Placental epithelial cell (primary cell): ENCODE measurements around the gene BLCAP. TPM values are rescaled to one million over a fixed set of nuclear protein-coding genes. Genes with fewer than 3 reads are reported as not detected.

Source experiments
- total RNA-seq: library from RNA; depleted of rRNA; stranded (reverse); fragments of >200 nt; gene quantifications from 2 replicates; pipeline ENCODE4 v1.2.3, GENCODE V29; 2012

Gene BLCAP, protein sequence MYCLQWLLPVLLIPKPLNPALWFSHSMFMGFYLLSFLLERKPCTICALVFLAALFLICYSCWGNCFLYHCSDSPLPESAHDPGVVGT
- 81.1 and 88.3 TPM in 2 replicates for total RNA-seq

DNA sequence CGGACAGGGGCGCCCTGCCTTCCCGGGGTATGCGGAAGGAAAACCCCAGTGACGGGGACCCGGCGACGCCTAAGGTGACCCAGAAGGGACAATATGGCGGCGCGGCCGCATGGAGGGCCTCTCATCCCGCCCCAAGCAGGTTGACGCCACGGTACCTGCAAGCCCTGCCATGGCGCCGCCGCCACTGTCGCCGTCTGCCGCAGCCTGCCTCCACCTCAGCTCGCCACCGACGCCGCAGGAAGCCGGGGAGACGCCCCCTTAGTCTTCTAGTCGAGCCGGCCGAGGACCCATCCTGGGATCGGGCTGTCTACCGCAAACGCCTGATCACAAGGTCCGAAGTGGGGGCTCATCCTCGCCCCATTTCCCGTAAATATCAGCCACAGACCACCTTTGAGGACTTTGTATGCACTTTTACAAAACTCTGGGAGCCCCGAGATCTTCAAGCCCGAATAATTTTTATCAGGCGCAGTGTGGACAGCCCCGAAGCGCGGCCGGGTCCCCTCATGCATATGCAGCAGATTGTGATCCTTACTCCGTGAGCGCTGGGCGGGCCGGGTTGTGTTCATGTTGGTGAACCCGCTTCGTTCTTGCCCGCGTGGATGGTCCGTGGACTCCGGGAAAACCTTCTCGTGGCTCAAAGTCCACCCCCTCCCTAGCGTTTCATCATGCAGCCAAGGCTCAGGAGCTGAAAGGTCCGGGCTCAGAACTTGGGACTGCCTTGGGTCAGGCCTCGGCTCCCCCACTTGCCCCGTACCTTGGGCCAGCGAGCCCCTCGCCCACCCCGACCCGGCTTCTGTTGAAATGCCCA, at the start of gene BLCAP:
BLCAP (minus strand) TSS at position 239 of the 808 bp plus-strand sequence. CDS start 8,702 bp downstream, outside the sequence.

DNA sequence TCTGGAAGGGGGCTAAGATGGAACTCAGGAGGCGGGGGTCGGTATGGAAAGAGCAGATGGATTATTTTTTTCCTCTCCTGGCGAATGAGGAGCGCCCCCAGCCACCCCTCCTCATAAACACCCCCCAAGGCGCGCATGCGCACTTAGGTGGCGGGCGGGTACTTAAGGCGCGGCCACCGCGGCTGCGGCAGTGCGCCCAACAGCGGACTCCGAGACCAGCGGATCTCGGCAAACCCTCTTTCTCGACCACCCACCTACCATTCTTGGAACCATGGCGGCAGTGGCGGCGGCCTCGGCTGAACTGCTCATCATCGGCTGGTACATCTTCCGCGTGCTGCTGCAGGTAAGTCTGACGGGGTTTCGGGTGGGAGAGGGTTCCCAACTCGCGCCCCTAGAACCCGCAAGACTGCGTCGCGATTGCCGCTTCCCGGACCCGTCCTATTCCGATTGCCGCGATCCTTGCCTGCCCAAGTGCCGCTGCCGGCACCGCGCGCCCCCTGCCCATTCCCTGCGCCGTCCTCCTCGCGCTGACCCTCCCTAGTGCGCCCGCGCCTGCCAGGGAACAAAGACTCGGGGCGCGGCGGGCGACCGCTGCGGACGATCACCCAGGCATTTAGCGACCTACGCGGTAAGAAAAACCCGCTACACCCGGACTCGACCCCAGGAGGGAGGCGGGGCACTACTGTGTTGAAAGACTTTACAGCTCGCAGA, 6.5 kb downstream of the BLCAP start, which contains the start of gene NNAT:
NNAT (plus strand) TSS at position 190 of the 711 bp plus-strand sequence; CDS start at position 272, 82 bp downstream.

Other genes starting within 250 kb of the BLCAP start
- 25.2 and 26.3 TPM in 2 replicates for gene MANBAL, start 238.2 kb downstream of the BLCAP start, total RNA-seq
- 275 and 305 TPM in 2 replicates for gene SRC, start 181.7 kb downstream of the BLCAP start, total RNA-seq
- 39.5 and 106 TPM in 2 replicates for gene NNAT, start 6.6 kb downstream of the BLCAP start, total RNA-seq
- gene CTNNBL1, start 166.2 kb upstream of the BLCAP start, total RNA-seq, result 21.5 and 21.6 TPM in 2 replicates